Glutamatergic neuron (in vitro differentiated cells): ENCODE measurements around the gene ENPP5. TPM values are rescaled to one million over a fixed set of nuclear protein-coding genes. Genes with fewer than 3 reads are reported as not detected.
A peak's percentile ranks its signal among the peaks of the same experiment; 100 is the strongest.
"Not testable (repeated sequence)": the region's sequence is repeated elsewhere in the genome, so short reads cannot be mapped to it uniquely, and the experiment has no call there.

ENCODE experiments used
- DNase-seq: peaks from one replicate; pipeline ENCODE4 v3.0.0; 2022
- H3K27ac Mint-ChIP-seq: one replicate; pipeline ENCODE4 v1.8.0; 2020; ENCODE audit warnings: mild to moderate bottlenecking, mixed read lengths, inconsistent platforms; ENCODE audit not compliant: unreplicated experiment
- H3K27me3 Mint-ChIP-seq: one replicate; pipeline ENCODE4 v1.8.0; 2020; ENCODE audit warnings: mild to moderate bottlenecking, moderate library complexity, mixed read lengths, inconsistent platforms; ENCODE audit not compliant: unreplicated experiment
- H3K36me3 Mint-ChIP-seq: one replicate; pipeline ENCODE4 v1.8.0; 2020; ENCODE audit warnings: mild to moderate bottlenecking, mixed read lengths, inconsistent platforms; ENCODE audit not compliant: unreplicated experiment
- H3K4me1 Mint-ChIP-seq: one replicate; pipeline ENCODE4 v1.8.0; 2020; ENCODE audit warnings: mild to moderate bottlenecking, low read depth, mixed read lengths, inconsistent platforms; ENCODE audit not compliant: unreplicated experiment
- H3K4me3 Mint-ChIP-seq: one replicate; pipeline ENCODE4 v1.8.0; 2020; ENCODE audit warnings: mild to moderate bottlenecking, mixed read lengths, inconsistent platforms; ENCODE audit not compliant: unreplicated experiment
- H3K9me3 Mint-ChIP-seq: one replicate; pipeline ENCODE4 v1.8.0; 2020; ENCODE audit warnings: mild to moderate bottlenecking, moderate library complexity, mixed read lengths, inconsistent platforms; ENCODE audit not compliant: unreplicated experiment
- total RNA-seq: library from RNA; stranded (reverse); fragmentation: NEBNext Ultra II Directional; extraction: Animal tissue kit (Norgen Biotek cat#: 25700); gene quantifications from one replicate; pipeline ENCODE4 v1.2.1, GENCODE V29; 2021; ENCODE audit not compliant: unreplicated experiment
- TF ChIP-seq, protein P1 (sequence below): fragments of 200-600 bp; sonication (generic); IDR thresholded peaks from one replicate; pipeline ENCODE4 v1.5.0; 2021; ENCODE audit not compliant: partially characterized antibody, unreplicated experiment

Gene ENPP5
- total RNA-seq, 1 donor from 2014 or later, result 1.2 TPM

DNA sequence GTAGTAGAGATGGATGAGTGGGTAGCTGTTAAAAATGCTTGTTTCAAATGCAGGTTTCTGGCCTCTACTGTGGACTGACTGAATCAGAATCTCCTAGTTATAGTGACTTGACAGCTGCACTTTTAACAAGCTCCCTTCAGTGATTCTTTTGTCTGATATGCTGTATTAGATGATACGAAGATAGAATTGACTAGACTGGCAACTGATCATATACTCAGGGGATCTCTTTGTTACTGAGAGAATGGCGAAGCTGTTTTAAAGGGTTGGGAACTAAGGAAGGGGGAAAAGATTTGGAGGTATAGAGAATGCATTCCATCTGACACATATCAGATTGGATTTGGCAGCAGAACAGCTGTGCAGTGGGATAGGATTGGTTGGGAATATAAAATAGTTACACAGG is 33.9 kb downstream of the ENPP5 start:
- no peaks in the 10 kb centered on the region for H3K27me3 Mint-ChIP-seq
- H3K4me1 Mint-ChIP-seq, result no peaks in the 10 kb centered on the region
- H3K4me3 Mint-ChIP-seq, result no peak overlapping the region
- no peak overlapping the region for H3K27ac Mint-ChIP-seq
- no peak for DNase-seq
- no peaks in the 10 kb centered on the region for H3K9me3 Mint-ChIP-seq
- no peaks in the 10 kb centered on the region for H3K36me3 Mint-ChIP-seq
- TF ChIP-seq, protein P1, sequence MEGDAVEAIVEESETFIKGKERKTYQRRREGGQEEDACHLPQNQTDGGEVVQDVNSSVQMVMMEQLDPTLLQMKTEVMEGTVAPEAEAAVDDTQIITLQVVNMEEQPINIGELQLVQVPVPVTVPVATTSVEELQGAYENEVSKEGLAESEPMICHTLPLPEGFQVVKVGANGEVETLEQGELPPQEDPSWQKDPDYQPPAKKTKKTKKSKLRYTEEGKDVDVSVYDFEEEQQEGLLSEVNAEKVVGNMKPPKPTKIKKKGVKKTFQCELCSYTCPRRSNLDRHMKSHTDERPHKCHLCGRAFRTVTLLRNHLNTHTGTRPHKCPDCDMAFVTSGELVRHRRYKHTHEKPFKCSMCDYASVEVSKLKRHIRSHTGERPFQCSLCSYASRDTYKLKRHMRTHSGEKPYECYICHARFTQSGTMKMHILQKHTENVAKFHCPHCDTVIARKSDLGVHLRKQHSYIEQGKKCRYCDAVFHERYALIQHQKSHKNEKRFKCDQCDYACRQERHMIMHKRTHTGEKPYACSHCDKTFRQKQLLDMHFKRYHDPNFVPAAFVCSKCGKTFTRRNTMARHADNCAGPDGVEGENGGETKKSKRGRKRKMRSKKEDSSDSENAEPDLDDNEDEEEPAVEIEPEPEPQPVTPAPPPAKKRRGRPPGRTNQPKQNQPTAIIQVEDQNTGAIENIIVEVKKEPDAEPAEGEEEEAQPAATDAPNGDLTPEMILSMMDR, result no peak

DNA sequence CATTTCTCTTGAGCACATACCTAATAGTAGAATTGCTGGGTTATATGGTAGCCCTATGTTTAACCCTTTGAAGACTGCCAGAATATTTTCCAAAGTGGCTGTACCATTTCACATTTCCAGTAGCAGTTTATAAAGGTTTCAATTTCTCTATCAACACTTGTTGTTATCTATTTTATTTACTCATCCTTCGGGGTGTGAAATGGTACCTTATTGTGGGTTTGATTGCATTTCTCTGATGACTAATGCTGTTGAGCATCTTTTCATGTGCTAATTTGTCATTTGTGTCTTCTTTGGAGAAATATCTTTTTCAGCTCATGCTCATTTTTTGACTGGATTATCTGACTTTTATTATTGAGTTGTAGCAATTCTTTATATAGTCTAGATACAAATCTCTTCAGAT is 35.6 kb downstream of the ENPP5 start:
- H3K27ac Mint-ChIP-seq, result no peak overlapping the region
- H3K36me3 Mint-ChIP-seq, result no peaks in the 10 kb centered on the region
- no peaks in the 10 kb centered on the region for H3K9me3 Mint-ChIP-seq
- TF ChIP-seq, protein P1, result no peak
- H3K27me3 Mint-ChIP-seq, result no peaks in the 10 kb centered on the region
- no peaks in the 10 kb centered on the region for H3K4me1 Mint-ChIP-seq
- no peak overlapping the region for H3K4me3 Mint-ChIP-seq
- DNase-seq, result no peak

DNA sequence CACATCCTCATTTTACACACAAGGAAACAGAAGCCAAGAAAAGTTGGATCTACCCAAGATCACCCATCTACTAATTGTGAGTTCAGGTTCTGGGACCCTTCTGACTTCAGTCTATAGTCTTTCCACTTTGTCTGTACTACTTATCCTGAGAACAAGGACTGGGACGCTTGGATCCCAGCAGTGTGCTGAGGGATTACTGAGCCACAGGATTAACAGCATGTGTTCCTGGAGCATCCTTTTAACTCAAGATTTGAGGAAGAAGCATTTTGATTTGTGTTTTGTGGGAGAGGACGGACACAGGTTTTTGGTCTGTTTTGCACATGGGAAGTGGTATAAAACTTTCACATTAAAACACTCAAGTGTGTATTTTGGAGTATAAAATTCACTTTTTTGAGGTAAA is 36.6 kb downstream of the ENPP5 start:
- TF ChIP-seq, protein P1, result no peak
- no peak overlapping the region for H3K27ac Mint-ChIP-seq
- no peaks in the 10 kb centered on the region for H3K27me3 Mint-ChIP-seq
- DNase-seq, result no peak
- H3K4me1 Mint-ChIP-seq, result no peaks in the 10 kb centered on the region
- H3K9me3 Mint-ChIP-seq, result no peaks in the 10 kb centered on the region
- no peak overlapping the region for H3K4me3 Mint-ChIP-seq
- no peaks in the 10 kb centered on the region for H3K36me3 Mint-ChIP-seq

DNA sequence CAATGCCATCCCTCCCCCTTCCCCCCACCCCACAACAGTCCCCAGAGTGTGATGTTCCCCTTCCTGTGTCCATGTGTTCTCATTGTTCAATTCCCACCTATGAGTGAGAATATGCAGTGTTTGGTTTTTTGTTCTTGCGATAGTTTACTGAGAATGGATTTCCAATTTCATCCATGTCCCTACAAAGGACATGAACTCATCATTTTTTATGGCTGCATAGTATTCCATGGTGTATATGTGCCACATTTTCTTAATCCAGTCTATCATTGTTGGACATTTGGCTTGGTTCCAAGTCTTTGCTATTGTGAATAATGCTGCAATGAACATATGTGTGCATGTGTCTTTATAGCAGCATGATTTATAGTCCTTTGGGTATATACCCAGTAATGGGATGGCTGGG is 39.5 kb downstream of the ENPP5 start:
- not testable (repeated sequence) for H3K9me3 Mint-ChIP-seq, H3K36me3 Mint-ChIP-seq, DNase-seq, H3K4me3 Mint-ChIP-seq, H3K27me3 Mint-ChIP-seq, H3K4me1 Mint-ChIP-seq, H3K27ac Mint-ChIP-seq

DNA sequence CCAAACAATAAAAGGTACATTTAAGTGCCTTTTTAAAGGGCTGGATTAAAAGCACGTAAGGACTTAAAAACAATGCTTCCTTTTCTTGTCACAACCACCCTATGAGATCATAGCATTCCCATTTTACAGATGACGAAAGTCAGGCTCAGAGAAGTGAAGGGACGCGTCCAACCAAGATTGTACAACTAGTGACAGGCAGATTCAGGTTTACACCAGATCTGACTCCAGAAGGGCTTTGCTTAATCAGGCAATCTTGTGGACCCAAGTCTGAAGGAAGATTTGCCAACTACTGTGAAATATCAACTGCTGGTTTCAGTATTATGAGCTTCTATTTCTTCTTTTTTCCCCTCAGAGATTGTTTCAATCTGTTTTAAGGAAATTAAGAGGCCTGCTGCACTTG is 40.1 kb downstream of the ENPP5 start:
- Mint-ChIP-seq H3K27me3 (no peaks in the 10 kb centered on the region), H3K4me3 (peak overlapping the region; percentile 95), H3K4me1 (no peaks in the 10 kb centered on the region), H3K27ac (no peak overlapping the region), H3K36me3 (no peaks in the 10 kb centered on the region), H3K9me3 (no peaks in the 10 kb centered on the region)
- TF ChIP-seq, protein P1, result no peak
- no peak for DNase-seq
